Raji (cell line): ENCODE measurements around the gene SYT6.

Source experiments
- POLR2A ChIP-seq: IDR thresholded peaks from 2 replicates; pipeline ENCODE4 v1.6.1; 2011; ENCODE audit warnings: low read depth, low read length, control low read depth; ENCODE audit not compliant: insufficient read depth

SYT6 gene

GRCh38 chr1:114080511-114081436 is 72.9 kb downstream of the SYT6 start:
- TF ChIP-seq POLR2A: no peak

- no peak for TF ChIP-seq POLR2A
Measured at GRCh38 chr1:114079596-114080190, 74.0 kb downstream of the SYT6 start.

GRCh38 chr1:114078116-114078515 is 75.6 kb downstream of the SYT6 start:
- TF ChIP-seq POLR2A: no peak

- no peak for TF ChIP-seq POLR2A
Measured at GRCh38 chr1:114077188-114077587, 76.5 kb downstream of the SYT6 start.

GRCh38 chr1:114076308-114076707 is 77.4 kb downstream of the SYT6 start:
- no peak for TF ChIP-seq POLR2A

- TF ChIP-seq POLR2A: no peak
Measured at GRCh38 chr1:114075546-114076242, 78.0 kb downstream of the SYT6 start.

GRCh38 chr1:114075105-114075504 is 78.6 kb downstream of the SYT6 start:
- TF ChIP-seq POLR2A: no peak

- no peak for TF ChIP-seq POLR2A
Measured at GRCh38 chr1:114072246-114072645, 81.4 kb downstream of the SYT6 start.

GRCh38 chr1:114063544-114063943 is 90.1 kb downstream of the SYT6 start:
- no peak for TF ChIP-seq POLR2A

GRCh38 chr1:114062477-114063099 is 91.1 kb downstream of the SYT6 start:
- no peak for TF ChIP-seq POLR2A

- TF ChIP-seq POLR2A: no peak
Measured at GRCh38 chr1:114061121-114061830, 92.4 kb downstream of the SYT6 start.

GRCh38 chr1:114054148-114054547 is 99.5 kb downstream of the SYT6 start:
- no peak for TF ChIP-seq POLR2A

- TF ChIP-seq POLR2A: no peak
Measured at GRCh38 chr1:114048232-114048631, 105.4 kb downstream of the SYT6 start.

- no peak for TF ChIP-seq POLR2A
Measured at GRCh38 chr1:114043548-114043947, 110.1 kb downstream of the SYT6 start.

- no peak for TF ChIP-seq POLR2A
Measured at GRCh38 chr1:114043054-114043453, 110.6 kb downstream of the SYT6 start.
